ENCODE measurements around the gene TP63. TPM values are rescaled to one million over a fixed set of nuclear protein-coding genes. Genes with fewer than 3 reads are reported as not detected.
"Not testable (repeated sequence)": the region's sequence is repeated elsewhere in the genome, so short reads cannot be mapped to it uniquely, and the experiment has no call there.

The TP63 gene
- polyA plus RNA-seq, 3 donors: 0.03 to 0.22 (median 0.16) TPM

- WGBS, 3 donors: 89 to 93% (median 93%) methylated on average over 3 of the region's 3 CpGs
- not testable (repeated sequence) for H3K27ac ChIP-seq (ENCODE audit: low read depth, low read length)
These were observed 41.2 kb downstream of the TP63 start for GRCh38 chr3:189672346-189672745.

DNA sequence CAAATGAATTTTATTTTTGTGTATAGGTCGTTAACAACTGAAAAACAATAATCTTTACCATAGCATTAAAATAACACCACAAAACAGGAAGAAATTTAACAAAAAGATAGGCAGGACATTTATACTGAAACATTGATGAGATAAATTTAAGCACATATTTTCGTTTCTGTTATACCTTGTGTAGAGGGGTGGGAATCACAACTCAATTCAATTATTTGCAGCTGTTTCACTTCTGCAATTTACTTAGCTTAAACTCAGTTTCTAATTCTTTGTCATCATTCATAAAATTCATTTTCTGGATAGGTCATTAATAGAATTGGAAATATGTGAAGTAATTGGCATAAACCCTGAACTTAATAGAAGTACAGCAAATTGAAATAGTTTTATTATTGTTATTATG lies 42.3 kb downstream of the TP63 start:
- H3K27ac ChIP-seq (ENCODE audit: low read depth, low read length): no peak overlapping the region
- WGBS, 3 donors: 44 to 65% (median 63%) methylated on average over 2 of the region's 2 CpGs

DNA sequence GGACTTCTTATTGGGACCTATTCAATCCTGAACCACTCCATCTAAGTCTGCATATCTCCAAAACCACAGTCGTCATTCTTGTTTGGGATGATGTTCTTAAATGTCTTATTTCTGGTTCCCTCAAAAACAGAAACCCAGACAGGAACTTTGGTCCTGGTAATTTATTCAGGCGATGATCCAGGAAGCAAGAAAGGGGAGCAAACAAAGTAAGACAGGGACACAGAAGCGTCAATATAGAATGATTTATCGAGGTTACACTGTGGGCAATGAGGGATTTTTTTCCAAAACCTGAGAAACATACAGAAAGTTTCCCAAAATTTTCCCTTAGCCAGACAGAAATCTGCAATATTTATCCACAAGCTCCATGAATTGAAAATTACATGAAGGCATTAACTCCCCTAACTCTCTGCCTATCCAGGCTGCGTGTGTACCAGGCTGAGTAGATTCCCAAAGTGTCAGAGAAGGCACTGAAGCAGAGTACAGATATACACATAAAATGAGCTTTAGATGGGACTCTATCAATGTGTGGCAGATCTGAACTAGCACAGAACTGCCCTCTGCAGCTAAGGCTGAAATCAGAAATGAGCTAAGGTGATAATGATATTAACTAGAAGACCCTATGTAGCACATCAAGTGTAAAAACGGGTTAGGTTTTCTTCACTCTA lies 43.2 kb downstream of the TP63 start:
- H3K27ac ChIP-seq (ENCODE audit: low read depth, low read length): no peak overlapping the region
- 66 to 88% (median 83%) methylated on average over 6 of the region's 6 CpGs for WGBS, 3 donors

GRCh38 chr3:189677667-189678066 lies 46.5 kb downstream of the TP63 start:
- 74 to 84% (median 84%) methylated on average over 4 of the region's 4 CpGs for WGBS, 3 donors
- H3K27ac ChIP-seq (ENCODE audit: low read depth, low read length): no peak overlapping the region

GRCh38 chr3:189680723-189681122 lies 49.5 kb downstream of the TP63 start:
- no peak overlapping the region for H3K27ac ChIP-seq (ENCODE audit: low read depth, low read length)

DNA sequence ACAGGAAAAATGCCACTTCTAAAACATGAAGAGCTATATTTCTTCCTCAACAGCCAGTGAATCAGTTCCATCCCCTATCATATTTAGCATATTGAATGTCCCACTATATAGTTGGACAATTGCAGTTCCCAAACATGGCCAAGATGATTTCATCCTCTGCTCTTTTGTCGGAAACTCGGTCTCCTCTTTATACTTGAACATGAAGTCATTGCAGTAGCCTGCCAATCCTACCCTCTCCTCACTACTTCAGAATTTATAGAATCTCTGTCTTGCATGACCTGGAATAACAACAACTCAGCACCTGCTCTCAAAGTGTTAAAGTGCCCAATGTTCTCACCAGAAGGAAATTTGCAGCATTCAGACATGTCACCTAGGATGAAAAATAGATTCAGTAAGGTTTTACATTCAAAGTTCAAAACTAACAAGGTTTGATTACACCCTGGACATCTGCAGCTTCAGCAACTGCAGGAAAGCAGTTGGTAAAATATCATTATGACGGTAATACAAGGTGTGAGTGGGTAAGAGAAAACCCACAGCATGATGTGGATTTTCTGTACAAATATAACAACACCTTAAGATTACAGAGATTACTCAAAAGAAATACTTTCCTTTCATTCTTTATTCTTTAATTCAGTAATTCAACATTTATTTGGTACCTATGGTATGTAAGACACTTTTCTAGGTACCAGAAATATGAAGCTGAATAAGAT lies 52.5 kb downstream of the TP63 start:
- 70 to 84% (median 80%) methylated on average over 3 of the region's 3 CpGs for WGBS, 3 donors
- H3K27ac ChIP-seq (ENCODE audit: low read depth, low read length): no peak overlapping the region

DNA sequence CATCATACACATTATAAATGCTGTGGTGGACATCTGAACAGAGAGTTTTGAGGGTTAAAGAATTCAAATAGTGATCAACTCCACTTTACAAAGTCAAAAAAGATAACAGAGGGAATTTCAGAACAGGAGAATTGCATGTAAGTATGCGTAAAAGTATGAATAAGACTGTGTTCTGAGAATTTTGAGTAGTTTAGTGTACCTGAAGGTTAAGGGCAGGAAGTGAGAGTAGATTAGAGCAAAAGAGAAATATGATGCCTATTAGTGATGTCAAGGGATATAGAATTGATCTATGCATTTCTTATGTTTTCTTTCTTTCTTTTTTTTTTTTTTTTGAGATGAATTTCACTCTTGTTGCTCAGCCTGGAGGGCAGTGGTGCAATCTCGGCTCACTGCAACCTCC lies 53.1 kb downstream of the TP63 start:
- 63 to 97% (median 88%) methylated on average over 2 of the region's 2 CpGs for WGBS, 3 donors
- H3K27ac ChIP-seq (ENCODE audit: low read depth, low read length): no peak overlapping the region

- 63 to 73% (median 71%) methylated on average over 1 of the region's 1 CpG for WGBS, 3 donors
- H3K27ac ChIP-seq (ENCODE audit: low read depth, low read length): no peak overlapping the region
These were observed 54.1 kb downstream of the TP63 start for GRCh38 chr3:189685291-189685690.

GRCh38 chr3:189685860-189686259 lies 54.7 kb downstream of the TP63 start:
- no peak overlapping the region for H3K27ac ChIP-seq (ENCODE audit: low read depth, low read length)
- 59 to 72% (median 62%) methylated on average over 2 of the region's 2 CpGs for WGBS, 3 donors

DNA sequence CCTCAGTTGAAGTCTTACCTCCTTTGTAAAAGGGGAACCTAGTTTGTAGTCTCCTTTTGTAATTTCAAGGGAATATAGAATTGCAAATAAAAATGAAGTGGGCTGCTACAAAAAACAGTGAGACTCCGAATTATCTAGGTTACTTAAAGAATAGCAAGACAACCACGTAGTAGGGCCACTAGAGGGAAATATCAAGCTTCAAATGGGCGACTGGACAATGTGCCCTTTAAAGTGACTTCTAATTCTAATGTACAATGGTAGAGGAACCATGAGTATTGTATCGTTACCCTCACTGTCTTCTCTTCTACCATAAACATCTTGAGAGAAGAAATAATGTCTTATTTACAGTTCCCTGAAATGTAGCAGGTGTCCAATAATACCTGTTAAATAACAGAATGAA lies 56.3 kb downstream of the TP63 start:
- no peak overlapping the region for H3K27ac ChIP-seq (ENCODE audit: low read depth, low read length)
- WGBS, 3 donors: 59 to 84% (median 82%) methylated on average over 4 of the region's 4 CpGs

DNA sequence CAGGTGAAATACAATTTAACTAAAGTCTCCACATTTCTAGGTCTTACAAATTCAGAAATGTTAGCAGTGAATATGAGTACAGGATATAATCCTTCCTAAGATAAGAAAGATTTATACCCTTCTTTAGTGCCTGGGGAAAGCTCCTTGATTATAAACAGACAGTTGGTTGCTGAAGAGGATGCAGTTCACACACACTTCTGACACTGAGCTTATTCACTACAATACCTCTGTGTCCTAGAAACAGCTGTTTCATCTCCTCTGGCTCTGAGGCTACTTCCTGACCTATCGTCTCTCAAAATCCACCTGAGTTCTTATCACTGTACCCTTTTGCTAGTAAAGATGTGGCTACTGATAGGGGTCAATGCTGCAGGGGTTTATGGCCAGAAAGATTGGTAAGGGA lies 57.1 kb downstream of the TP63 start:
- 8 to 12% (median 11%) methylated on average over 1 of the region's 1 CpG for WGBS, 3 donors
- H3K27ac ChIP-seq (ENCODE audit: low read depth, low read length): no peak overlapping the region

- no peak overlapping the region for H3K27ac ChIP-seq (ENCODE audit: low read depth, low read length)
These were observed 58.4 kb downstream of the TP63 start for GRCh38 chr3:189689625-189690024.

GRCh38 chr3:189690237-189690636 lies 59.0 kb downstream of the TP63 start:
- H3K27ac ChIP-seq (ENCODE audit: low read depth, low read length): no peak overlapping the region
- 15 to 30% (median 20%) methylated on average over 1 of the region's 1 CpG for WGBS, 3 donors

DNA sequence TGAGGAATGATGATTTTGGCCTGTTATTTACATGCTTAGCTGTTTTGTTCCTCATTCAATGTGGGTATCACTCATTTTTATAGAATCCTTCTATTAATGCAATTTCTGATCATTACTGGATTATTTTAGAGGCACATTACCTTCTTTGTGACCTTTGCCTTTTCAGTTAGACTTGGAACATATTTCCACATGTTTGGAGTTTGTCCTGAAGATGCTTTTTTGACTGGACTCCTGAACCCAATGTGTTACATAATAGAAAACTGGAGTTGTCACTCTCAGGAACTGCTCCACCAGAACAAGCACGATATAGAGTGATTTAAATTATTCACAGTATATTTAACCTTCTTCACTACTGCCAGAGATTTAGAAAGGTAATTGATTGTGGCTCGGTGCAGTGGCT lies 59.5 kb downstream of the TP63 start:
- 75 to 89% (median 86%) methylated on average over 2 of the region's 2 CpGs for WGBS, 3 donors
- H3K27ac ChIP-seq (ENCODE audit: low read depth, low read length): no peak overlapping the region

DNA sequence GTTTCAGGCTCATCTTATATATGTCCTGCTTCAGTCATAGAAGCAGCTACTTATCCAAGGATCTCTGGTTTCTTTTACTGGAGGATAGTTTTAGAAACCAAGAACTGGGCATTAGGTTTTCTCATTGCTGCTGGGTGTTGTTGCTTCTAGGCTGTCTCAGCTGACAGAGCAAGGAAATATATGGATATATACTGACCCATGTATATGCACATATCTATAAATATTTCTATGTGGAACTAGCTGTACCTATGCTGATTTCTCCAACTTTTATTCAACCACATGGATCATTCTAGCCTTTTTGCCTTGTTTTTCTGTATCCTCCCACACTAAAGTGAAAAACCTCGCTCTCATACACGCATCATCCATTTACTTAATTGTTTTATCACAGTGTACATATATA lies 64.2 kb downstream of the TP63 start:
- 89 to 96% (median 95%) methylated on average over 2 of the region's 2 CpGs for WGBS, 3 donors
- no peak overlapping the region for H3K27ac ChIP-seq (ENCODE audit: low read depth, low read length)

- H3K27ac ChIP-seq (ENCODE audit: low read depth, low read length): no peak overlapping the region
- WGBS, 3 donors: 18 to 54% (median 48%) methylated on average over 2 of the region's 2 CpGs
These were observed 67.6 kb downstream of the TP63 start for GRCh38 chr3:189698811-189699210.

GRCh38 chr3:189699885-189700284 lies 68.7 kb downstream of the TP63 start:
- WGBS, 3 donors: 75 to 97% (median 96%) methylated on average over 1 of the region's 1 CpG
- no peak overlapping the region for H3K27ac ChIP-seq (ENCODE audit: low read depth, low read length)

DNA sequence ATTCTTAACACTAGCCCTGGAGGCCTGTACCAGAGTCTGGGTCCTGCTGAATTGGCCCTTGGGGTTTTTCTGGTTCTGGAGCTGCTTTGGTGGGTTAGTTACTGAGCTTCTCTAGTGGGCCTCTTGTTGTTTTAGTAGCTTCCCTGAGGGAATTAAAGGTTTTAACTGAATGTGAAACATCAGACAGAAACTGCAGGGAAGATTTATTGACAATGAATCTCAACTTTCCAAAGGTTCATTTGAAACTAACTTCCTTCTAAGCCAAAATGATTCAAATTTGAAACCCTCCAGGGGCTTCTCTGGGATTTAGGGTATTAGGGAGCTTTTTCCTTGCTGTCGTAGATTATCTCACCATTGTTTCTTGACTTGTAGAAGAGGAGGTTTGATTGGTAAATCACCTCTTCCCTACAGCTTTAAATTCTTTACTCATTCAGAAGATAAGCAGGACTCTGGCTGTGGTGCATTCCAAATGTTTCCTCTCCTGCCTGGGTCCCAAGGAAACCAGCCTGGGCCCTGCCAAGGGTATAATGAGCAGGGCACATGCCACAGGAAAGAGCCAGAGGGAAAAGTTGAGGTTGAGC lies 71.0 kb downstream of the TP63 start:
- 62 to 84% (median 71%) methylated on average over 1 of the region's 1 CpG for WGBS, 3 donors
- no peak overlapping the region for H3K27ac ChIP-seq (ENCODE audit: low read depth, low read length)

- WGBS, 3 donors: 37 to 100% (median 50%) methylated on average over 1 of the region's 1 CpG
- H3K27ac ChIP-seq (ENCODE audit: low read depth, low read length): no peak overlapping the region
These were observed 72.7 kb downstream of the TP63 start for GRCh38 chr3:189703865-189704264.

DNA sequence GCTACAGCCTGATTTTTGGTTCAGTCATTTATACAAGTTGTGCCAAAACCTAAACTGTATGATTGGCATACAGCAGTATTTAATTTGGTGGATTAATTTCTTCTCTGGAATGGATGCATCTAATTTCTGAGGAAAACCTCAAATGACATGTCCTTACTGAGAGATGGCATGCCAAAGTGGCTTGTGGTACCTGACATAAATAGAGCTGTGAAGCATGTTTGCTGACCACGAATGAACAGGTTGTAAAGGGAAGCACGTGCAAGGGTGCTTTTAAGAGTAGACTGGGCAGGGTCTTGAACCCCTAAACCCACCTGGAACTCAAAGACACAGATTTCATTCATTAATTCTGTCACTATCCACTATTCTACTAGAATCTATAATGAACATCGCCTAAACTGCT lies 77.2 kb downstream of the TP63 start:
- 68 to 96% (median 87%) methylated on average over 3 of the region's 3 CpGs for WGBS, 3 donors
- H3K27ac ChIP-seq (ENCODE audit: low read depth, low read length): no peak overlapping the region
